Stimulated activated CD4-positive, alpha-beta T cell treated with anti-CD3 and anti-CD28 coated beads, Interleukin-1b, Interleukin-23, amount 100 ng/mL, for 24 hours (primary cell): ENCODE results near the gene MGLL.

Experiments used
- DNase-seq, 4 experiments: peaks; one replicate each; pipeline ENCODE4 v3.0.0-alpha.2; 2020; ENCODE audit warnings: low read depth in 4 of 4, low spot score in 1 of 4

MGLL gene

DNA sequence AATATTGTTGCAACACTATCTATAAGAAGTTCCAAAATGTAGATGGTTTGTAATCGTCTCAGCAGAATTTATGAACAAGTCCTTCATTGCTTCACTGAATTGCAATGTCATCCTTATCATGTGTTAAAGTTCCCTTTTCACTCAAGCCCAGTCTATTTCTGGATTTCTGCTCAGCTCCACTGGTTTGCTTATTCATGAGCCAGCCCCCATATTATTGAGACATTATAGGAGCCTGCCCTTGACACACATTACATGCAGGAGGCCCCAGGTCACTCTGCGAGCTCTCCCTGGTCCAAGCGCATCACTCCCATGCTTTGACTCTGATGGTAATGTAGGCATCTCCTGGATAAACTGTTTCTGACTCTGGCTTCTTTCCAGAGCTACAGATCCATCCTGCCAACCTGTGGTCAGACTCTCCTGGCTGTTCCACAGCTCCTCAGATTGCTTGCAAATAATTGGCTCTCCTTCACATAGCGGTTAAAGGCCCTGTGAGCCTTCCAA lies 92.7 kb downstream of the MGLL start:
- DNase-seq = no peak

DNA sequence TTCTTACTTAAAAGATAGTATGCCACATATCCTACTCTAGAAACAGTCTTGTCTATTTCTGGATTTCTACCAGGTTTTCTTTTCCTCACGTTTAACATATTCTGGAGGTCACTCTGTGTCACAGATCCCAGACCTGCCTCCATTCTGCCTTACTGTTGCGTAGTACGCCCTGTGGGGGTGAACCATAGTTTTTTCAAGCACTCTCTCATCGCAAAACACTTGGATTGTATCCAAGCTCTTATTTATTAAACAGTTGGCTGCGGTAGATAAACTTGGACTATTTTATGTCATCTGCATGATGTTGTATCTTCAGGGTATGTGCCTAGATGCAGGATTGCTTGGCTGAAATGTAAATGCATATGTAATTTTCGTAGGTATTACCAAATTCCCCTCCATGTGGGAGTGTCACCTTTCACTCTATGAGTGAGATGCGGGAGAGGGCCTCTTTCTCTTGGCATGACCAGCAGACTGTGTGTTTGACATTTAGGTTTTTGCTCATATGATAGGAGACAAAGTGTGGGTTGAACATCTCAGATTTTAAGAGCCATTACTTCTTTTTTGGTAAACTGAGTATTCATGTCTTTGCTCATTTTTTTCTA lies 93.8 kb downstream of the MGLL start:
- no peak for DNase-seq

DNA sequence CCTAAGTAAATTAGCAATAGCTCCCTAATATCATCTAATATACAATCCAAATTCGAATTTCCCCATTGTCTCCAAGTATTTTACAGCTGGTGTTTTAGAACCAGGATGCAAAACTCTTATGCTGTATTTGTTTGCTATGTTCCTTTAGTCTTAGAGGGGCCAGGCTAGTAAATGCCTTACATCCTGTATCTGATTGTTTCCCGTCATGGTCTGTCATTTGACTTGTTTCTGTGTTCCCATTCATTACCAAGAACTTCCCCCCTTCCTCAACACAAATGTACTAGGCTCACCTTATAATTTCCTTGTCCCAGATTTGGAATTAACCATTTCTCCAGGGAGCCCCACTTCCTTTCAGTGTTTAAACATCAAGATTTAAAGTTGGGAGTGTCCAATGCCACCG lies 95.4 kb downstream of the MGLL start:
- DNase-seq = no peak

DNA sequence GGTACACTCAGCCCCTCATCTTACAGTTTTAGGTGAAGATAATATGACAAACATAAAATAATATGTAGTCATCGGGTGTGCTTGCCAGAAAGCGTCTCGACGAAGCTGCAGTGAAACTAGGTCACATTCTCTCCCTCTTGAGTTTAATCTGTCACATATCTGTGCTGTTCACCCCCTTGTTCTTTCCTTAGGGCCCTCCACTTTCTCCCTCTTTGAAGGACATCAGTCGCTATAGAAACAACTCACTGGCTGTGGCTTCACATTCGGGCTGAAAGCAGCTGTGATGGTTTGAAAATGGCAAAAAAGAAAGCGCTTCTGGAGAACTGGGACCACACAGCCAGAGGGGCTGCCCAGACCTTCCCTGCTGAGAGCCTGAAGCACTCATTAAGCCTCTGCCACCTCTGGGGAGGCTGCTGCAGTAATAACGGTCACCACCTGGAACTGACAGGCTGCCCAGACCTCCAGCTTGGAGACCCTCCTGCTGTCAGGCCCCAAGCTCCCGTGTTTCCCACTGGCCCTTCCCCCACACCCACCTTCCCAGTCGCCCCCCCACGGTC lies 99.2 kb downstream of the MGLL start:
- DNase-seq = no peak

DNA sequence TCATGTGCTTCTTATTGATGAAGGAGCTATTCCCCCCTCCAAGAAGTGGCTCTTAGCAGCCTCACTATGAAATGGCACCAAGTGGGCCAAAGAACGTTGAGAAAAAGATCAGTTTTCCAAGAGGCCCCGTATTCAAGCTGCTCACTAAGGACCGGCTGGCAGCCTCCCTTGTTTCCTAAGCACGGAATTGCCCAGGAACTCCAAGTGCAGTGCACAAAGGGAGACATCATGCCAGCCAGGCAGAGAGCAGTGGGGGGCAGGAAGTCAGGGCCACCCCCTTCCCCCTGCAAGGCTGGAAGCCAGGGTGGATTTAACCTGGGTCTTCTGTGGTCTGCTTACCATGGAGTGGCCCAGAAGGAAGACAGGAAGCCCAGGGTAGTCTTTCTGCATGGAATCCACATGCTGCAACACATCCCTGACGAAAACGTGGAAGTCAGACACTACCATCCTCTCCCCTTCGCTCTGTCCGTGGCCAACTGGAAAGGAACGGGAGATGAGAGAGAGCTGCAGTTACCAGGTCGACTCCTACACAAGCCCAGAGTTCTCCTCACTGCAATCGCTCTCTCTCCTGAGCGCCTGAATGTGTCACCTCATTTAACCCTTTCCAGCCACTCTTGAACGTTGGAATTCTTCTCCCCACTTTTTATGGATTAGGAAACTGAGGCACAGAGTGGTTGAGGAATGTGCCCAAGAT lies 100.1 kb downstream of the MGLL start:
- DNase-seq = no peak

DNA sequence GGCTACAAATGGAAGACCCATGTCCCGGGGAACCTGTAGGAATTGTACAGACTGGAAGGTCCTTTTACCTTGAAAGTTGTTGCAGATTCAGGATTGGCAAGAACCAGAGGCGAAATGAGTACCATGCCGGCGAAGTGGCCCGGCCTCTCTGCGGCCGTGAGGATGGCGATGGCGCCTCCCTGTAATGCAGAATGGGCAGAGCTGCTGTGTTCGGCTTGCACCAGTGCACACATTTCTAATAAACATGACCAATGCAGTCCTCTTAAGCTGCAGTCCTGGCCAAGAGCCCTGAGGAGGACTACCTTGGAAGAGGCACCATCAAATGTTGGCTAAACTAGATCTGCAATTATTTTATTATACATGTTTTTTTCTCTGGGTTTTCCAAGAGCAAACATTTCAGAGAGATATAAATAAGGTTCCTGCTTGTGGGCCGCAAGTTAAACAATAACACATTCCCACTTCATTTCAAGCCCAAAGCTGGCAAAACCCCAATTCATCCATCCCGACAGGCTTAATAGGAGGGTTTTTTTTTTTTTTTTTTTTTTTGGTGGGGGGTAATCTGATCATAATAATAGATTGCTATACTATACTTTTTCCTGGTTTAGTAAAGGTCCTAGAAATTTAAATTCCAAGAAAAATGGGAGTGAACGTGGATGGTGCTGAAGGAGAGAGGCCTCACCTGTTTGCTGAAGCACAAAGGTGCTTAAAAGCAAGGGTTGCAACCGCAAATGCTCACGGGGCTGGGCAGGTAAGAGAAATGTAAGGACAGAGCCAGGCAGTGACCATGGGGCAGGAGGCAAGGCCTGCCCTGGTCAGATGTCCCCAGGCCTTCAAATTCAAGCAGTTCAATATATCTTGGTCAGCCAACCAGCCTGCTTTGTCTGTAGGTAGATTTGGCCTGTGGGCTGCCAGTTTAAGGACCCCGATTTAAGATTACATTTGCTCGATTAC lies 101.1 kb downstream of the MGLL start:
- DNase-seq = no peak

DNA sequence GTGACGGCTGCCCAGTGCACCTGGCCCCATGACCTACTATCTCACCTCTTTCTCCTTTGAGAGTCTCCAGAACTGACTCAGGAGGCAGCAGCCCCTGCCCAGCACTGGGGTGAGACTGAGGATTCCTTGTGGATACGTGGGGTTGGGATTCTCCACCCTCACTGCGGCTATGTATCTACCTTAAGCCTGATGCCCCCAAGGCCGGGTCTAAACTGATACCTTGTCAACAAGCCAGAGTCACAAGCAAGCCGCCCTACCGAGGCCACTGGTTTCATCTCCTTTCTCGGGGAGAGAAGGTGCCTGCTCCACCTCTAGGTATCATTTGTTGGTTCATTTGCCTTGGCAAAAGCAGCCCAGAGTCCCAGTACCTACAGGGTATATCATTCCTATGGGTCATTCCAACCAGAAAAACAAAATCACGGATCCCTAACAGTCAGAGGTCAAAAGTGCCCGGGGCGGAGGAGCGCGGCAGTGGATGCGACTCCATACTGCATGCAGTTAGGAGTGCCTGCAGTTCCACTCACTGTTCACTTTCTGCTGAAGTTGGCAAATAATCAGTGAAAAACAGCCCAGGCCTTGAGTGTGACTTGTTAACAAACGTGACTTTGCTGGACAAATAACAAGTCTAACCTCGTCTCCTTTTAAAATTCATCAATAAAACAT lies 102.0 kb downstream of the MGLL start:
- no peak for DNase-seq

DNA sequence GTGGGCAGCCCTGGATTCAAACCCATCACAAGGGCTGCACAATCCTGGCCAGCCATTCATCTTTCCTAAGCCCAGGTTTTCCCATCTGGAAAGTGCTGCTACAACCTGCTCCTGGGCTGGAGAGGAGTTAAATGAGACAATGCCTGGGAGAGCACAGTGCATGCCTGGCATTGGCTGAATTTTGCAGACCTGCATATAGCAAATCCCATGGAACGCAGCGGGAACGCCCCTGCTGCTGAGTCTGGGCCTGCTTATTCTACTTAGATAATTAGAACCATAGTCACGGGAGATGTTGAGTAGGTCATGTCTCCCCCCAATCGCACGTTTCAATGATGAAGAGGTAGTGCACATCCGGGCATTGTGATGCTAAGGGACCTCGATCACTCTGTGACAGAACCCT lies 102.9 kb downstream of the MGLL start:
- no peak for DNase-seq

DNA sequence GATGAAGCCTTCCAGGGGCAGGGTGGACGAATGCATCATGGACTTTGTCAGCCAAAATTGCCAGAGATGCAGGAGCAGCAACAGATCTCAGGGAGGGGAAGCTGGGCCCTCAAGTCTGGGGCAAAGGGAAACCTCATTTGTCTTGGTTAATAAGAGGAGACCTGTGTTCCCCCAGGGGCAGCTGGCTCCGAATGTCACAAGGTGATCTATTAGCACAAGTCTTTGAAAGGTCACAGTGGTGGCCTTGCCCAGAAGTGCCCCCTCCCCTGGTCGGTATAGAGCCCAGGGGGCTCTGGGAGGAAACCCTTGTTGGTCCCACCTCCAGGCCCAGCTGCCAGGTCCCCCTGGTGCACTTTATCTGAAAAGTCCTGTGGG lies 103.4 kb downstream of the MGLL start:
- no peak for DNase-seq

DNA sequence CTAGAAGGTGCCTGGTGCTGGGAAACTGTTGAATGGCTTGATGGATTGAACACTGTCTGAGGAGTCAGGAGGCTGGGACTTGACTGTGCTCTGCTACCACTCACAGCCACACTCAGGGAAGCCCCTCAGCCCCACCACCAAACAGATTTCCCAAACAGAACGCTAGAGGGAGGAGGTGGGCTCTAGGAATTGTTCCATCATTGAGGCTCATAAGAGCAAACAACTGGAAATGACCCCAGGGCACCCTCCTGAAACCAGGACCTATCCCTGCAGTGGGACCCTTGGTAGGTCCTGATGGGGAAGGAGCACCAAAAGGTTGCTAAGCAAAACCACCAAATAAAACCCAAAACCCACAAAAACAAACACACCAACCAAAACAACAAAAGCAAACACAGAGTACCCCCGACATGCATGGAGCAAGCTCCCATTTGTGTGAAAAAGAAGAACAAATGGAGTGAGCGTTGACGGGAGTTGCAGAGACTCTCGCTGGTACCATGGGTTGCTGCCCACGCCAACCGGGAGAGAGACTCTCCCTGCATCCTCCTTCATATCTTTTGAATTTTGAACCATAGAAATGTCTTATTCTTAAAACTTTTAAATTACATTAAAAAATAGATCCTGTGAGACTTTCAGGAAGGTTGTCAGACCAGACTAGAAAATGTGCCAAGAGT lies 103.9 kb downstream of the MGLL start:
- DNase-seq = no peak

DNA sequence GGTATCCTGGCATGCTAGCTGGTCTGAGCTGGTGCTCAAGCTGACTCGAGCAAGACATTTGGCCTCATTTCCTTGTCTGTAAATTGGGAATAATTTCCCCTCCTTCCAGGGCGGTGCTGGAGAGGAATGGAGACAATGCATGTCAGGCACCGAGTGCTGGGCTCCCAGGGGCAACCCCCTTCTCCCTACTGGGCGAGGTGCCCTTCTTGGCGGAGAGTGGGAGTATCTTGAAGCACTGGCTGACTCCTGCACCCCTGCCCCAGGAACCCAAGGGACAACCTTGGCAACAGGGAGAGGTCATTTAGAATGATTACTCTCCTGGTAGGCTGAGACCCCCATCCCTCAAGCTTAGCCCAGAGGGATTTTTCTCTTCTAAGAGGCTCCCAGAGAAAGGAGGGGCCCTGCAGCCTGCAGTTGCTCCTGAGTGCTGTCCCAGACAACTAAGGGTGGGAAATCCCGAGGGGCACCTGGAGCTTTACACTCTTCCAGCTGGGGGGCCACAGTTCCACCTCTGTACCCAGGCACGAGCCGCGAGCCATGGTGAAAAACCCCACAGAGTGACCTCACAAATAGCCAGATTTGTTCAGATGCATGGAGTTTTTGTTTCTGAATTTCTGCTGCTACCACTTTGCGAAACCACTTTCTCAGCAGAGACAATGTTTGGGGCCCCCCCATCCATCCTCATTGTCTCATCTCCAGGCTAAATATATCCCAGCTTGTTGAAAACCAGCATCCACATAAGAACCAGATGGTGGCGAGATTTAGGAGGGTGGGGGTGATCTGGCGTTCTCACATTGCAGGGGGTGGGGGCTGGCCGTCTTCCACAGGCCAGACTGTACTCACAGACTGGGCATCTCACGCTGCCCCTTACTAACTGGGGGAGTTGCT lies 104.7 kb downstream of the MGLL start:
- no peak for DNase-seq

DNA sequence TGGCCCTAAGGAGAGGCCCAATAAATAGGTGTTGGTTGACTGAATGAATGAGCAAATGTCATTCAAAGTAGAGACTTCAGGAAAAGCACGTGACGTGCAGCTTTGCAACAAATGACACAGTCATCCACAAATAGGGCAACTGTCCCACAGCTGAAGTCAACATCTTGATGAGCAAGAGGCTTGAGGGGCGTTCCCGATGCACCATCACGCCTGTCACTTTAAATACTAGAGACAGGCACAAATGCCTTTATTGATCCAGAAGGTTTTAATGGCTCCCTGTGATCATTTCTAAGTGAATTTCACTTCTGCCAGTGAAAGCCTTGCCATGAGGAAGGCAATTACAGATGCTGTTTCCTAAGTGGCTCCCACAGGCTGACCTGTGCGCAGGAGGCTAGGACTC lies 105.9 kb downstream of the MGLL start:
- no peak for DNase-seq

DNA sequence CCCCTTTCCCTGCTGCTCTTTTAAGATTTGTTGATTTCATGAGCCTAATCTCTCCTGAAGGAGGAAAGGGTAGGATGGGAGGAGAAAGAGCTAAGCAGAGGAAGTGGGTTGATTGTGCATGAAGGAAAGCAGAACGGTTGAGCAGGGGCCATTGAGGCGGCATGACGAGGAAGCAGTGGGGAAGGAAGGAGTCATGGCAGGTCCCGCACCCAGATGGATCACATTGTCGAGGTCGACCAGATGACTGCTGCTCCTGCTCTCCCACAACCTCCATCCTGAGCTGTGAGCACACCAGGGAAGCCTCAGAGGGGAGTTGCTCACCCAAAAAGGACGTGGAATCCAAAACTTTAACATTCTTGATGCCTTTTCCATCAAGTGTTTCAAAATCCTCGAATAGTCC lies 106.8 kb downstream of the MGLL start:
- no peak for DNase-seq

DNA sequence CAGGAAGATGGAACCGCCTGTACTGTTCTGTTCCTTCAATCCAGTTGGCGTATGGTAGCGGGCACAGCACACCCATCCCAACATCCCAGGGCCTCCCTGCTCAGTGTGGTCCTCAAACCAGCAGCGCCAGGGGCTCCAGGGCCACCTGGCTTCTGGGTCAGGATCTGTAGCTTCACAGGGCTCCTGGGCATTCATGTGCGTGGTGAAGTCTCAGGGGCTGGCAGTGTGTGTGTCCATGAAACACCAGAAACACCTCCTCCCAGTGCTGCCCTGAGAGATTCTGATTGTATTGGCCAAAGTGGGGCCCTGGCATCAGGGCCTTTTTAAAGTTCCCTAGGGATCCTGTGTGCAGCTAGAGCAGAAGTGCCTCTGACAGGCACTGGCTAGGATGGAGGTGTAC lies 107.4 kb downstream of the MGLL start:
- DNase-seq = no peak

DNA sequence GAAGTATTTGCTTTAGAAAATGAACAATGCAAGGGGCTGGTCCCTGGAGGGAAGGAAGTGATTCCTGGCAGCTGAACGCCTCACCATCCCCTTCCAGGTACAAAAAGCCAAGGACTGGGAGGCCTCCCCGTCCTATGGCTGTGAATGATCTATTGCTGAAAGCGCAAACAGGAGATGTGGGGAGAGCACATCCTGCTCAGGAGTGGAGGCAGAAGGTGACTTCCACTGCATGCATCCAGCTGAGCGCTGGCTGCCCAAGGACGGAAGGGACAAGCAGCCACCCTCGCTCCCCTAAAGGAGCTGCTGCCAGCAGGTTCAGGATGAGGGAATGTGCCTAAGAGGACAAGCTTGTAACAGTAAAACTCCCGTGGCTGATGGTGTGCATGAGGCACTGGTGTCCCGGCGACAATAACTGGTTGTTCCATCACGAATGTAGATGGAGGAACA lies 108.2 kb downstream of the MGLL start:
- DNase-seq = no peak

DNA sequence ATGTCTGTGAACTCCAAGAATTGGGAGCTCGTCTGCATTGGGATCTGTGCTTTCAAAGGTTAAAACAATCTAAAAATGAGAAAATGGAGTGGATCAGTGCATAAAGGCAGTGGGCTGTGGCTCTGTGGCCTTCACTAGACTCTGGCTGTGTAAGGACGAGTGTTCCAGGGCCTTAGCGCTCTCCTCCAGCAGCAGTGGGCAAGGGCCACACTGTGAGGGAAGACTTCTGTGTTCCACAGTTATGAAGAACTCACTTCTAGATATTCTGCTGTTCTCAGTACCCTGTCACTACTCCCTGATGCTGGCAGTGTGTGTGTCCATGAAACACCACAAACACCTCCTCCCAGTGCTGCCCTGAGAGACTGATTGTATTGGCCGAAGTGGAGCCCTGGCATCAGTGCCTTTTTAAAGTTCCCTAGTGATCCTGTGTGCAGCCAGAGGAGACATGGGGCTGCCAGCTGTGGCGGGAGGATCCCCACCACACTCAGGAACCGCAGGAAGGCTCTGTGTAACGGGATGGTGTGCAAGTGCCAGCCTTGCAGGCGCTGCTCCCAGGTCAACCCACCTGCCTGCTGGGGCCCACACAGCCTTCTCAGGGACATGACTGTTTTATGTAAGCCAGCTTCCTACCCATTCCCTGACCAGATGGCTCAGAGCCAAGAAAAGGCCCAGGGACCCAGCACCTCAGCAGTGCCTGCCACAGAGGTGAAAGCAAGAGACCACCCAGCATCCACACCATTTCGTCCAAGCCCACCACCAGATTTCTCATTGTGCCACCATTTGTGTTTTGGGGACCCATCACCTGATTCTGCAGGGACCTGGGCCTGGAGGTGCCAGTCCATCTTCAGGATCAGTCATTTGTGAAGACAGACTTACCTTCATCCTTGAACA lies 109.2 kb downstream of the MGLL start:
- DNase-seq = no peak

DNA sequence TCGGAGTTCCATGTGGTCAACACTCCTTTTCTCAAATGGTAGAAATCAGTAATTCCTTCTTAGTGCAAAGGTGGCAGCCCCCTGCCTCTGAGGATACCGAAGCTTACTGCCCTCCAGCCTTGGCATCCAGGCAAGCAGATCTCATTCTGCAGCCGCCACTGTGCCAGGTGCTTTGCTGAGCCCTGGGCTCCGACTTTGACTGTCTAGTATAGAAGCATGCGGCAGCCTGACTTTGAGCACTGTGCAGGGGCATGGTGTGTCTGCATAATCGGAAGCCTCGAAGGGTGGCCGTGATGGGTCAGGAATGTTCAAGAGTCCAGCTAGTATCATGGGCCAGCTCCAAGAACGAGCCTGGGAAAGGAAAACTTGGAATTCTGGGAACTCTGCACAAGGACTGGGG lies 109.9 kb downstream of the MGLL start:
- DNase-seq = no peak

DNA sequence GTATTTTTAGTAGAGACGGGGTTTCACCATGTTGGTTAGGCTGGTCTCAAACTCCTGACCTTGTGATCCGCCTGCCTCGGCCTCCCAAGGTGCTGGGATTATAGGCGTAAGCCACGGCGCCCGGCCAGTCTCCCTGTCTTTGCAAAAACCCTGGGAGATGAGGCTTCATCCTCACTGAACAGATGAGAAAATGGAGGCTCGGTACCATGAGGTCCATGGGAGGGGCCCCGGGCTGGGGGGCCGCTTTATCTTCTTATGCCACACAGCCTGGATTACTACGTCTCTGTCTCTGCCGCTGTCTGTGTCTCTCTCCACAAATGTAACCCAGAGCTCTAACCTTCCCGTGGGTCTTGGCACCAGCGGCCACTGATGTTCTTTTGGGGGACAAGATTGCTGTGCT lies 110.4 kb downstream of the MGLL start:
- DNase-seq = no peak
